Astrocyte (in vitro differentiated cells and primary cell): ENCODE measurements around the gene PHB1.

Experiments
- CTCF ChIP-seq: IDR thresholded peaks from 2 replicates; pipeline ENCODE4 v1.5.1; 2011; ENCODE audit warnings: low read depth, mild to moderate bottlenecking, inconsistent platforms, low read length, moderate library complexity; ENCODE audit not compliant: insufficient read depth
- EZH2 ChIP-seq: IDR thresholded peaks from 2 replicates; pipeline ENCODE4 v1.6.1; 2012; ENCODE audit warnings: mild to moderate bottlenecking, low read length, inconsistent platforms; ENCODE audit not compliant: insufficient read depth

- TF ChIP-seq CTCF (no peak), EZH2 (no peak)
These were observed 55.9 kb downstream of the PHB1 start for GRCh38 chr17:49358641-49359247.
